Pancreas (tissue), 10 donors: ENCODE results near the gene B4GALT2. TPM values are rescaled to one million over a fixed set of nuclear protein-coding genes. Genes with fewer than 3 reads are reported as not detected.

ENCODE experiments used
- ATAC-seq, 4 donors: fragments of 200-7000 bp; cut with Tn5 transposase; one replicate each; pipeline versions ENCODE4 v1.8.0 to v1.9.1; 2020; ENCODE audit warnings: mild to moderate bottlenecking in 4 of 4, moderate library complexity in 4 of 4
- DNase-seq, 6 donors: peaks; one replicate each; pipeline ENCODE4 v3.0.0-alpha.2; 2020
- FAIRE-seq: peaks from 2 replicates; lab custom pipeline; 2012; peaks lifted over from hg19 to GRCh38; lab: Jason Lieb, UNC
- H3K27ac ChIP-seq, 4 donors: fragments of 200-600 bp; sonication (generic); 1 replicate in 3 of 4; 2 replicates in 1 of 4; pipeline versions ENCODE4 v1.5.0 to v1.8.0; 2020
- H3K27me3 ChIP-seq, 4 donors: fragments of 200-600 bp; one replicate each; pipeline ENCODE4 v1.8.0; 2021
- H3K36me3 ChIP-seq, 3 donors: fragments of 200-600 bp; sonication (generic) in 1 of 3; one replicate each; pipeline versions ENCODE4 v1.5.0 to v1.8.0; 2020 to 2021
- H3K4me1 ChIP-seq, 3 donors: fragments of 200-600 bp; one replicate each; pipeline ENCODE4 v1.8.0; 2021
- H3K4me3 ChIP-seq, 4 donors: fragments of 200-600 bp; sonication (generic) in 2 of 4; one replicate each; pipeline versions ENCODE4 v1.5.0 to v1.8.0; 2020 to 2021
- H3K9me3 ChIP-seq, 4 donors: fragments of 200-600 bp; one replicate each; pipeline ENCODE4 v1.8.0; 2021
- CTCF ChIP-seq, 4 donors: fragments of 200-600 bp; sonication (generic) in 3 of 4; IDR thresholded peaks; one replicate each; pipeline versions ENCODE4 v1.5.0 to v1.8.0; 2021; ENCODE audit warnings: antibody characterized with exemption in 4 of 4
- WGBS, 2 donors: extraction: QIAGEN DNeasy Blood & Tissue Kit; methylation state at CpG; one replicate each; pipeline ENCODE4 v1.1.7; 2013; 5-methylcytosine and 5-hydroxymethylcytosine counted together
- intact Hi-C, 3 donors: fragments of 100-400 bp; cut with DNase I; formaldehyde crosslinking; loops; one replicate each; pipeline versions ENCODE4 v1.11.1 to v1.14.2; 2022
- polyA plus RNA-seq, 2 donors: library from polyadenylated mRNA; stranded (reverse); fragments of 200-250 nt; gene quantifications; one replicate each; pipeline ENCODE4 v1.2.3, GENCODE V29; 2013
- total RNA-seq, 6 donors: library from RNA; stranded (reverse); fragmentation: NEBNext Ultra II Directional in 4 of 6; extraction: Animal tissue kit (Norgen Biotek cat#: 25700) in 4 of 6; gene quantifications; one replicate each; pipeline versions ENCODE4 v1.2.1 to v1.2.4, GENCODE V29; 2021 to 2023
- donor health status: healthy with polysubstance abuse.
- donor health status: DM: no; HTN: no; CAD: no; lungs with moderate emphysema.
- donor health status: DM: no; HTN: no; CAD: no.
- donor health status: control.
- donor health status: control.
- donor health status: Bipolar disorder and iron deficiency.
- donor health status: DM: yes; HTN: yes; CAD: no.
- donor health status: DM: no; HTN: no; CAD: no.
- donor health status: DM: no; HTN: no; CAD: no.
- donor health status: DM: yes; HTN: yes; CAD: no.

Gene B4GALT2
- total and polyA plus RNA-seq, 8 donors = 16.7 to 36.7 (median 27.6) TPM

GRCh38 chr1:43970502-43970901, 8.5 kb upstream of the B4GALT2 start:
- 28 to 38% methylated on average over 5 of the region's 5 CpGs for whole genome bisulfite sequencing, 2 donors
- TF ChIP-seq CTCF (IDR thresholded peaks at IDR 0.05) = no peak
- FAIRE-seq = no peak
- Histone ChIP-seq H3K27me3 (no peaks in the 10 kb centered on the region), H3K9me3 (no peaks in the 10 kb centered on the region), H3K36me3 (no peaks in the 10 kb centered on the region), H3K27ac (no peak overlapping the region), H3K4me1 (peaks cover 0 to 9% (median 6%) of the 10 kb centered on the region in 3 donors), H3K4me3 (peak overlapping the region; percentile 65 to 90 (median 77))
- no peak for ATAC-seq
- DNase-seq = no peak
- intact Hi-C loops = no loop called here

DNA sequence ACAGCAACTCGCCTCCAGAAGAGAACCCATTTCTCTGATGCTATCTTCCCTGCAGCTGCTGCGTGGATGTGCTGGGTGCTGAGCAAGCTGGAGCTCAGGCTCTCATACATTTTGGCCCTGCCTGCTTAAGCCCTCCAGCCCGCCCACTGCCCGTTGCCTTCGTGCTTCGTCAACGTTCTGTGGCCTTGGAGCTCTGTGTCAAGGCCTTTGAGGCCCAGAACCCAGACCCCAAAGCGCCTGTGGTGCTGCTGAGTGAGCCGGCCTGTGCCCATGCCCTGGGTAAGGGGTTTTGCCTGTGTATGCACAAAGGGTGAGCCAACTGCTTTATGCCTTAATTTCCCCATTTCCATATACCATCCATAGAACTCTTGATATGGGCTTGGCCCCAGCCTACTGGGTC, 8.1 kb upstream of the B4GALT2 start:
- Histone ChIP-seq H3K36me3 (no peaks in the 10 kb centered on the region), H3K4me3 (peak overlapping the region in 1 of 4 donors; percentile 65), H3K9me3 (no peaks in the 10 kb centered on the region), H3K27ac (no peak overlapping the region), H3K4me1 (peaks cover 2 to 10% (median 6%) of the 10 kb centered on the region in 3 donors), H3K27me3 (no peaks in the 10 kb centered on the region)
- DNase-seq (peak in 1 of 6 donors; percentile 11), FAIRE-seq (no peak), ATAC-seq (no peak)
- no peak for TF ChIP-seq CTCF (IDR thresholded peaks at IDR 0.05)
- intact Hi-C loops = no loop called here
- 54 to 58% methylated on average over 9 of the region's 9 CpGs for WGBS, 2 donors

DNA sequence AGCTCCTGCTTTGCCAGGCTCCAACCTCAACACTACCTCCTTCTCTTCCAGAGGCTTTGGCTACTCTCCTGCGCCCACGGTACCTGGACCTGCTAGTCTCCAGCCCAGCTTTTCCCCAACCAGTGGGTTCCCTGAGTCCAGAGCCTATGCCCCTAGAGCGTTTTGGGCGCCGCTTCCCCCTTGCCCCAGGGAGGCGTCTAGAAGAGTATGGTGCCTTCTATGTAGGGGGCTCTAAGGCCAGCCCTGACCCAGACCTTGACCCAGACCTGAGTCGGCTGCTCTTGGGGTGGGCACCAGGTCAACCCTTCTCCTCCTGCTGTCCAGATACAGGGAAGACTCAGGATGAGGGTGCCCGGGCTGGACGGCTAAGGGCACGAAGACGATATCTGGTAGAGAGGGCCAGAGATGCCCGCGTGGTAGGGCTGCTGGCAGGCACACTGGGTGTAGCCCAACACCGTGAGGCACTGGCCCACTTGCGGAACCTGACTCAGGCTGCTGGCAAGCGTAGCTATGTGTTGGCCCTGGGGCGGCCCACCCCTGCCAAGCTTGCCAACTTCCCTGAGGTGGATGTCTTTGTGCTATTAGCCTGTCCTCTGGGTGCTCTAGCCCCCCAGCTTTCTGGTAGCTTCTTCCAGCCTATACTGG, 7.6 kb upstream of the B4GALT2 start:
- H3K9me3 ChIP-seq = no peaks in the 10 kb centered on the region
- H3K27me3 ChIP-seq = no peaks in the 10 kb centered on the region
- no peak overlapping the region for H3K27ac ChIP-seq
- peak in 1 of 6 donors; percentile 15 for DNase-seq
- no peak for TF ChIP-seq CTCF (IDR thresholded peaks at IDR 0.05)
- peaks cover 6 to 16% (median 7%) of the 10 kb centered on the region in 3 donors for H3K4me1 ChIP-seq
- no peak overlapping the region for H3K4me3 ChIP-seq
- no peak for ATAC-seq
- WGBS, 2 donors = 91% methylated on average over 17 of the region's 17 CpGs
- FAIRE-seq = no peak
- H3K36me3 ChIP-seq = no peaks in the 10 kb centered on the region
- intact Hi-C loops = no loop called here

DNA sequence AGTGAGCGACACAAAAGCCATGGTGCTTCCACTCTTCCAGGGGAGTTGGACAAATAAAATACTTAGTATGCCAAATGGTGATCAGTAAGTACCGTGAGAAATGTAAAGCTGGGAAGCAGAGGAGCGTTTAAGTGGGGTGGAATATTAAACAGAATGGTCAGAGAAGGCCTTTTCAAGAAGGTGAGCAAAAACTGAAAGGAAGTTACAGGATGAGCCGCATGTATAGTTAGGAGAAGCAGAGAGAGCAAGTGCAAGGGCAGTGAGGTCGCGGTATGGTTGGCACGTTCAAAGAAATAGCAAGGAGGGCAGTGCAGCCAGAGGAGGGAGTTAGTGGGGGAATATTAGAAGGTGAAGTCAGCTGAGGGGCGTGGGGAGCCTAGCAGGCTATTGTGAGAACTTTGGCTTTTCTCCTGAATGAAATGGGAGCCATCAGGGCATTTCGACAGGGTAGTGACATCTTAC, 5.0 kb upstream of the B4GALT2 start:
- Histone ChIP-seq H3K9me3 (no peaks in the 10 kb centered on the region), H3K4me1 (peaks cover 6 to 33% (median 14%) of the 10 kb centered on the region in 3 donors), H3K4me3 (peak overlapping the region; percentile 69 to 92 (median 82)), H3K27ac (peak overlapping the region; percentile 86 to 96 (median 92)), H3K27me3 (no peaks in the 10 kb centered on the region), H3K36me3 (peaks cover 0 to 4% (median 0%) of the 10 kb centered on the region in 3 donors)
- 20 to 22% methylated on average over 9 of the region's 9 CpGs for WGBS, 2 donors
- peak in 1 of 4 donors; percentile 0 for ATAC-seq
- intact Hi-C loops = no loop called here
- no peak for FAIRE-seq
- no peak for DNase-seq
- no peak for TF ChIP-seq CTCF (IDR thresholded peaks at IDR 0.05)
